ENCODE results near the gene CNTN4. TPM values are rescaled to one million over a fixed set of nuclear protein-coding genes. Genes with fewer than 3 reads are reported as not detected.

Gene CNTN4
- total and polyA plus RNA-seq, 2 of the 8 experiments (the other 6 are each of a cell fraction or from before 2014, with no cell fraction given) = 0.41 to 2.2 TPM

DNA sequence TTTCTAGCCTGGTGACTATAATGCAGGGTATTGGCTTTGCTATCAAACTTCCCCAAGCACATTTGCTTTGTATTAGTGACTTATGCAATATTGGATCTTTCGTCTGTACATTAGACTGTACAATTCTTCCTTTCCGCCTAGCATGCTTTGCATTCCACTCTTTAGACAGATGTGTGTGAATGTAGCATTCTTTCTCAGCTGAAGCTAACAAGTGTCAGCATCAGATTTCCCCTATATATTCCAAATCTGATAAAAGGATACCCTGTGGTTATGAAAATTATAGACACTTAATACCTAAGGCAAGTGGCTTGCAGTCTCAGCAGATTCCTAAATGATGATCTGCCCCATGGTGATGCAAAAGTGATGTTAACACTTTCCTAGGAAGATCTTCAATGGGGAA lies 360.1 kb downstream of the CNTN4 start (continued):
- TF ChIP-seq HDAC6 (IDR thresholded peaks at IDR 0.05; ENCODE audit: low read depth, low read length) (no peak), SIN3A (conservative IDR thresholded peaks at IDR 0.05 in 1 of 2, IDR thresholded peaks at IDR 0.05 in 1 of 2; ENCODE audit: low read depth in 1 of 2, low read length in 2 of 2) (no peak), FOSL1 (IDR thresholded peaks at IDR 0.05; ENCODE audit: insufficient read depth, low read depth, low read length) (no peak), RBBP5 (IDR thresholded peaks at IDR 0.05; ENCODE audit: borderline replicate concordance, low read depth, low read length) (no peak), POU5F1 (IDR thresholded peaks at IDR 0.05; ENCODE audit: low read depth, low read length) (no peak), RXRA (IDR thresholded peaks at IDR 0.05; ENCODE audit: insufficient read depth, low read depth, low read length) (no peak), E2F6 (IDR thresholded peaks at IDR 0.05) (no peak)
- TF ChIP-seq, protein P1, sequence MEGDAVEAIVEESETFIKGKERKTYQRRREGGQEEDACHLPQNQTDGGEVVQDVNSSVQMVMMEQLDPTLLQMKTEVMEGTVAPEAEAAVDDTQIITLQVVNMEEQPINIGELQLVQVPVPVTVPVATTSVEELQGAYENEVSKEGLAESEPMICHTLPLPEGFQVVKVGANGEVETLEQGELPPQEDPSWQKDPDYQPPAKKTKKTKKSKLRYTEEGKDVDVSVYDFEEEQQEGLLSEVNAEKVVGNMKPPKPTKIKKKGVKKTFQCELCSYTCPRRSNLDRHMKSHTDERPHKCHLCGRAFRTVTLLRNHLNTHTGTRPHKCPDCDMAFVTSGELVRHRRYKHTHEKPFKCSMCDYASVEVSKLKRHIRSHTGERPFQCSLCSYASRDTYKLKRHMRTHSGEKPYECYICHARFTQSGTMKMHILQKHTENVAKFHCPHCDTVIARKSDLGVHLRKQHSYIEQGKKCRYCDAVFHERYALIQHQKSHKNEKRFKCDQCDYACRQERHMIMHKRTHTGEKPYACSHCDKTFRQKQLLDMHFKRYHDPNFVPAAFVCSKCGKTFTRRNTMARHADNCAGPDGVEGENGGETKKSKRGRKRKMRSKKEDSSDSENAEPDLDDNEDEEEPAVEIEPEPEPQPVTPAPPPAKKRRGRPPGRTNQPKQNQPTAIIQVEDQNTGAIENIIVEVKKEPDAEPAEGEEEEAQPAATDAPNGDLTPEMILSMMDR (IDR thresholded peaks at IDR 0.05; ENCODE audit: control extremely low read depth in 1 of 3, insufficient read depth in 1 of 3, low read depth in 1 of 3, low read length in 3 of 3) = no peak
